Mesothelial cell of epicardium (in vitro differentiated cells): ENCODE results near the gene ZNF224. TPM values are rescaled to one million over a fixed set of nuclear protein-coding genes. Genes with fewer than 3 reads are reported as not detected.
A peak's percentile ranks its signal among the peaks of the same experiment; 100 is the strongest.
"Not testable (repeated sequence)": the region's sequence is repeated elsewhere in the genome, so short reads cannot be mapped to it uniquely, and the experiment has no call there.

Experiments used
- DNase-seq, 2 experiments: peaks; one replicate each; pipeline ENCODE4 v3.0.0; 2021; ENCODE audit warnings: low spot score in 2 of 2; ENCODE audit not compliant: unreplicated experiment in 2 of 2
- H3K27ac Mint-ChIP-seq: 2 replicates; pipeline ENCODE4 v1.8.0; 2021; ENCODE audit warnings: mixed read lengths
- H3K27me3 Mint-ChIP-seq: 2 replicates; pipeline ENCODE4 v1.8.0; 2021; ENCODE audit warnings: low read depth, mixed read lengths
- H3K36me3 Mint-ChIP-seq: 2 replicates; pipeline ENCODE4 v1.8.0; 2021; ENCODE audit warnings: mixed read lengths
- H3K4me1 Mint-ChIP-seq: 2 replicates; pipeline ENCODE4 v1.8.0; 2021; ENCODE audit warnings: mixed read lengths
- H3K4me3 Mint-ChIP-seq: 2 replicates; pipeline ENCODE4 v1.8.0; 2021; ENCODE audit warnings: mild to moderate bottlenecking, moderate library complexity, mixed read lengths
- H3K9me3 Mint-ChIP-seq: 2 replicates; pipeline ENCODE4 v1.8.0; 2021; ENCODE audit warnings: mixed read lengths
- CTCF ChIP-seq: fragments of 200-600 bp; sonication (generic); IDR thresholded peaks from one replicate; pipeline ENCODE4 v1.5.0; 2021; ENCODE audit warnings: antibody characterized with exemption; ENCODE audit not compliant: unreplicated experiment
- total RNA-seq: library from RNA; stranded (reverse); gene quantifications from 3 replicates; pipeline ENCODE4 v1.2.1, GENCODE V29; 2021

ZNF224 gene
- total RNA-seq, 1 donor from 2014 or later = 39.1 TPM

- TF ChIP-seq CTCF = no peak
- Mint-ChIP-seq H3K27ac (peak within 1 kb of the TSS; percentile 95), H3K4me3 (peak within 1 kb of the TSS; percentile 97), H3K36me3 (peaks cover 41% of the 10 kb centered on the region), H3K27me3 (no peaks in the 10 kb centered on the region), H3K4me1 (peaks cover 20% of the 10 kb centered on the region), H3K9me3 (peaks cover 28% of the 10 kb centered on the region)
- peak; percentile 82 to 89 for DNase-seq
Measured at GRCh38 chr19:44113138-44113783, 19.1 kb downstream of the ZNF224 start, which contains the start of gene ZNF225. TSS of gene ZNF225 (plus strand) at chr19:44113399. CDS start at chr19:44115828, 2,429 bp downstream.

- peaks cover 40% of the 10 kb centered on the region for H3K36me3 Mint-ChIP-seq
- no peaks in the 10 kb centered on the region for H3K27me3 Mint-ChIP-seq
- H3K9me3 Mint-ChIP-seq = peaks cover 25% of the 10 kb centered on the region
- peak overlapping the region; percentile 97 for H3K4me3 Mint-ChIP-seq
- peak overlapping the region; percentile 95 for H3K27ac Mint-ChIP-seq
- H3K4me1 Mint-ChIP-seq = peaks cover 20% of the 10 kb centered on the region
- no peak for DNase-seq
- TF ChIP-seq CTCF = no peak
Measured at GRCh38 chr19:44113784-44114390, 19.7 kb downstream of the ZNF224 start.

GRCh38 chr19:44121162-44121561, 27.0 kb downstream of the ZNF224 start:
- not testable (repeated sequence) for H3K4me1 Mint-ChIP-seq, DNase-seq, H3K27ac Mint-ChIP-seq, H3K27me3 Mint-ChIP-seq, H3K4me3 Mint-ChIP-seq
- Mint-ChIP-seq H3K36me3 (peaks cover 84% of the 10 kb centered on the region), H3K9me3 (peaks cover 52% of the 10 kb centered on the region)

- no peak for DNase-seq
- no peak for TF ChIP-seq CTCF
- H3K4me1 Mint-ChIP-seq = no peaks in the 10 kb centered on the region
- H3K27ac Mint-ChIP-seq = no peak overlapping the region
- H3K27me3 Mint-ChIP-seq = no peaks in the 10 kb centered on the region
- H3K9me3 Mint-ChIP-seq = peaks cover 36% of the 10 kb centered on the region
- peaks cover 43% of the 10 kb centered on the region for H3K36me3 Mint-ChIP-seq
- H3K4me3 Mint-ChIP-seq = no peak overlapping the region
Measured at GRCh38 chr19:44131955-44132354, 37.8 kb downstream of the ZNF224 start.

GRCh38 chr19:44141191-44142058, 47.3 kb downstream of the ZNF224 start, which contains the start of gene ZNF234:
TSS of gene ZNF234 (plus strand) at chr19:44141554. CDS start at chr19:44144633, 3,079 bp downstream.
- DNase-seq = peak; percentile 63 to 77
- H3K36me3 Mint-ChIP-seq = peaks cover 12% of the 10 kb centered on the region

More at GRCh38 chr19:44141191-44142058, 47.3 kb downstream of the ZNF224 start, which contains the start of gene ZNF234:
- TF ChIP-seq CTCF = no peak
- Mint-ChIP-seq H3K27me3 (no peaks in the 10 kb centered on the region), H3K27ac (peak within 1 kb of the TSS; percentile 87), H3K4me3 (peak within 1 kb of the TSS; percentile 96), H3K9me3 (peaks cover 8% of the 10 kb centered on the region), H3K4me1 (peaks cover 21% of the 10 kb centered on the region)
